Activated CD8-positive, alpha-beta T cell treated with anti-CD3 and anti-CD28 coated beads for 36 hours (primary cell): ENCODE data around the gene MDFIC2. TPM values are rescaled to one million over a fixed set of nuclear protein-coding genes. Genes with fewer than 3 reads are reported as not detected.

Source experiments
- ATAC-seq: fragments of 200-7000 bp; cut with Tn5 transposase; one replicate; pipeline ENCODE4 v1.10.0; 2021; ENCODE audit warnings: mild to moderate bottlenecking, moderate library complexity
- CTCF ChIA-PET: fragments of 350-600 bp; sonication (Branson Sonifier 250); formaldehyde crosslinking; loops from one replicate; lab custom pipeline; 2021; ENCODE audit warnings: antibody characterized with exemption; lab: Charles Lee
- POLR2A ChIA-PET: fragments of 350-600 bp; sonication (Branson Sonifier 250); formaldehyde crosslinking; loops from one replicate; lab custom pipeline; 2021; ENCODE audit warnings: antibody characterized with exemption; lab: Charles Lee
- DNase-seq: peaks from one replicate; pipeline ENCODE4 v3.0.0-alpha.2; 2020
- H3K27ac Mint-ChIP-seq: one replicate; pipeline ENCODE4 v1.8.0; 2021; ENCODE audit warnings: mild to moderate bottlenecking, mixed read lengths
- H3K27me3 Mint-ChIP-seq: one replicate; pipeline ENCODE4 v1.8.0; 2021; ENCODE audit warnings: mixed read lengths
- H3K36me3 Mint-ChIP-seq: one replicate; pipeline ENCODE4 v1.8.0; 2021; ENCODE audit warnings: low read depth, mixed read lengths
- H3K4me1 Mint-ChIP-seq: one replicate; pipeline ENCODE4 v1.8.0; 2021; ENCODE audit warnings: low read depth, mixed read lengths
- H3K4me3 Mint-ChIP-seq: one replicate; pipeline ENCODE4 v1.8.0; 2021; ENCODE audit warnings: mild to moderate bottlenecking, moderate library complexity, mixed read lengths
- H3K9me3 Mint-ChIP-seq: one replicate; pipeline ENCODE4 v1.8.0; 2021; ENCODE audit warnings: mixed read lengths
- intact Hi-C: fragments of 100-400 bp; cut with micrococcal nuclease; formaldehyde crosslinking; loops from one replicate; pipeline ENCODE4 v1.10.0; 2022
- total RNA-seq, 2 experiments: library from RNA; stranded (reverse); gene quantifications; one replicate each; pipeline ENCODE4 v1.2.3, GENCODE V29; 2021
- TF ChIP-seq, protein P1 (sequence below): fragments of 200-600 bp; IDR thresholded peaks from one replicate; pipeline ENCODE4 v1.8.0; 2022; ENCODE audit warnings: antibody characterized with exemption, mild to moderate bottlenecking

Gene MDFIC2
- total RNA-seq, 2 experiments from 2014 or later, result not detected

DNA sequence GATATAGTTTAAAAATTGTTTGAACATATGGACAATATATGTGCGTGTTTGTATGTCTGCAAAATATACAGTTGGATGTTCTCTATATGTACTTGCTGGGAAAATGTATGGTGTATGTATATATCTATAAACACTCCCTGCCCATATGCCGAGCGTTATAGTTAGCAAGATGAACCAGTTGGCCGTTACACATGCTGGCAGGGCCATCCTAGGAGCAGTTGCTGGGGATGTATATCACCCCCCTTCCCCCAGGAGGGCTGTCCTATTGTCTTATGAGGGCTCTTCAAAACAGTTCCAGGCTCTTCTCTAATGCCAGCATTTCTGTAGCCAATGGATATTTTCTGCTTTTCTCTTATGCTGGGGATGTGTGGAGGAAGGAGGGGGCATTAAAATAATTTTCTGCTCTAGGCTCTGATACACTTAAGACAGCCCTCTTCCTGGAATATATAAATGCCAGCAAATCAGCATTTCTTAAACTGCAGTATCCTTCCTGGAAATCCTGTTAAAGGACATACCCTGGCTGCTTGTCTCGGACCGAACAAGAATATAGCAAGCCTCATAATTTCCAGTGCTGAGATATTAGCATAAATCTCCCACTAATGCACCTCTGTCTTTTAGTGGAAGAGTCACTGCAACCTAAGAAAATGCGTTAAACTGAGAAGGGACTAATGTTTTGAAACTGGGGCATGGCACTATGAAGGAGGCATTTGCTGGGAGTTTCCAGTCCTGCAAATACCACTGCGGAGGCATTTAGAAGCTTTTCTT lies 134.4 kb downstream of the MDFIC2 start:
- ChIA-PET CTCF (no interaction called here), POLR2A (no interaction called here)
- Mint-ChIP-seq H3K27ac (no peak overlapping the region), H3K27me3 (peaks cover 3% of the 10 kb centered on the region), H3K36me3 (no peaks in the 10 kb centered on the region), H3K4me3 (no peak overlapping the region), H3K4me1 (no peaks in the 10 kb centered on the region), H3K9me3 (no peaks in the 10 kb centered on the region)
- intact Hi-C loops, result no loop called here
- TF ChIP-seq, protein P1, sequence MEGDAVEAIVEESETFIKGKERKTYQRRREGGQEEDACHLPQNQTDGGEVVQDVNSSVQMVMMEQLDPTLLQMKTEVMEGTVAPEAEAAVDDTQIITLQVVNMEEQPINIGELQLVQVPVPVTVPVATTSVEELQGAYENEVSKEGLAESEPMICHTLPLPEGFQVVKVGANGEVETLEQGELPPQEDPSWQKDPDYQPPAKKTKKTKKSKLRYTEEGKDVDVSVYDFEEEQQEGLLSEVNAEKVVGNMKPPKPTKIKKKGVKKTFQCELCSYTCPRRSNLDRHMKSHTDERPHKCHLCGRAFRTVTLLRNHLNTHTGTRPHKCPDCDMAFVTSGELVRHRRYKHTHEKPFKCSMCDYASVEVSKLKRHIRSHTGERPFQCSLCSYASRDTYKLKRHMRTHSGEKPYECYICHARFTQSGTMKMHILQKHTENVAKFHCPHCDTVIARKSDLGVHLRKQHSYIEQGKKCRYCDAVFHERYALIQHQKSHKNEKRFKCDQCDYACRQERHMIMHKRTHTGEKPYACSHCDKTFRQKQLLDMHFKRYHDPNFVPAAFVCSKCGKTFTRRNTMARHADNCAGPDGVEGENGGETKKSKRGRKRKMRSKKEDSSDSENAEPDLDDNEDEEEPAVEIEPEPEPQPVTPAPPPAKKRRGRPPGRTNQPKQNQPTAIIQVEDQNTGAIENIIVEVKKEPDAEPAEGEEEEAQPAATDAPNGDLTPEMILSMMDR, result no peak
- DNase-seq (no peak), ATAC-seq (no peak)

DNA sequence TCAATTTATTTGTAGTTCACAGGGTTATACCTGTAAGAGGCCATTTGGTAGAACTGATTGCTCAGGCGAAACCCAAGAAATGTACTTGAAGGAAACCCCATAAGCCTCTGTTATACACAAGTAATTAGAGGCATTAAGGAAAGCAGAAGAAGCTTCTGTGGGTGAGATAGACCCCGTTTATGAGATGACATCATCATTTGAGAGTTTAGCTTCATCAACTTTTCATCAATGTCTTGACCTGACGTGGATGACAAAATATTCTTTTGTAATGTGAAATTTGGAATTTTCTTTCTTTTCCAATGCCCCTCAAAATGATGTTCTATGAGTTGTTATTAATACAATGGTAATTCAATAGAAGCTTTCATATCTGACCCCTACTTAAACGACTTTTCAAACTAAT lies 136.2 kb downstream of the MDFIC2 start:
- no peak for DNase-seq
- CTCF ChIA-PET, result no interaction called here
- POLR2A ChIA-PET, result no interaction called here
- Mint-ChIP-seq H3K36me3 (no peaks in the 10 kb centered on the region), H3K9me3 (no peaks in the 10 kb centered on the region), H3K27ac (no peak overlapping the region), H3K27me3 (peaks cover 3% of the 10 kb centered on the region), H3K4me3 (no peak overlapping the region), H3K4me1 (no peaks in the 10 kb centered on the region)
- ATAC-seq, result no peak
- TF ChIP-seq, protein P1, result no peak
- intact Hi-C loops, result no loop called here

DNA sequence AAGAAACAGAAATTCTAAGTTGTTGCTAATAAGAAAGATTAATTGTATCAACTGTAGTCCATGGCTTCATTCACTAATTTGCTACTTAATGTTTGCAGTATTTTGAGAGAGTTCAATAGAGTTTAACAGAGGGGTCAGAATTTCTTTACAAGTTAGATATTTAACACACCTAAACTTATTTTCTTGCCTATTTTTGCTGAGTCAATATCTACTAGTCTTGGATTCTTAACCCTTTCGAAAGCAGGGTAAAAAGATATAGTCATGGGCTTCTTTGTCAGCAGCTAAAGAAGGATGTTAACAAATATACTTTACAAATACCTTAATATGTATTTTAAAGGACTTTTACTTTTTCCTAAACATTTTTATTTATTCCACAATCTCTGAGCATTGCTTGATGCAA lies 155.6 kb downstream of the MDFIC2 start:
- H3K4me1 Mint-ChIP-seq, result no peaks in the 10 kb centered on the region
- CTCF ChIA-PET, result interaction anchor here (1.0 kb wide), 1 partner anchor 66 kb away, joined by 5 read pairs; no protein-coding TSS in a partner anchor
- ATAC-seq (no peak), DNase-seq (no peak)
- H3K36me3 Mint-ChIP-seq, result no peaks in the 10 kb centered on the region
- TF ChIP-seq, protein P1, result no peak
- intact Hi-C loops, result no loop called here
- POLR2A ChIA-PET, result no interaction called here
- H3K4me3 Mint-ChIP-seq, result no peak overlapping the region
- peaks cover 3% of the 10 kb centered on the region for H3K27me3 Mint-ChIP-seq
- H3K9me3 Mint-ChIP-seq, result no peaks in the 10 kb centered on the region
- H3K27ac Mint-ChIP-seq, result no peak overlapping the region

DNA sequence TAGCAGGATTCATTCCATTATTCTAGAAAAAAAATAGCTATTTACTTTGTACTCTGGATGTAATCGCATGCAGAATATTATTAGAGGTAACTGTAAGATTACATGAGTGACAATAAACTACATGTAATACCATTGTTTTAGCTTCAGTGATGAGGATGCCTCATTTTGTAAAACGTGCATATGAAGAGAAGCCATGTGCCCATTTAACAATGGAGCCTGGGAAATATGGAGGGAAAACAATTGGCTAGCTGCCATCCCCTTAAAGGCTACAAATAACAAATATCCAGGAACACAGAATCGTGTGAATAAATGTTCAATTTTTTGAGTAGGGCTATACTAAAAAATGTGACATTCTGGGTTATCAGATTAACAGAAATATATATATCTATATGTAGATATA lies 161.8 kb downstream of the MDFIC2 start:
- H3K9me3 Mint-ChIP-seq, result no peaks in the 10 kb centered on the region
- H3K27ac Mint-ChIP-seq, result no peak overlapping the region
- no peak for ATAC-seq
- ChIA-PET POLR2A (no interaction called here), CTCF (interaction anchor here (2.1 kb wide), 1 partner anchor 43 kb away, joined by 9 read pairs; no protein-coding TSS in a partner anchor)
- TF ChIP-seq, protein P1, result no peak
- H3K4me1 Mint-ChIP-seq, result no peaks in the 10 kb centered on the region
- H3K4me3 Mint-ChIP-seq, result no peak overlapping the region
- H3K27me3 Mint-ChIP-seq, result no peaks in the 10 kb centered on the region
- no peaks in the 10 kb centered on the region for H3K36me3 Mint-ChIP-seq
- DNase-seq, result no peak
- intact Hi-C loops, result no loop called here

DNA sequence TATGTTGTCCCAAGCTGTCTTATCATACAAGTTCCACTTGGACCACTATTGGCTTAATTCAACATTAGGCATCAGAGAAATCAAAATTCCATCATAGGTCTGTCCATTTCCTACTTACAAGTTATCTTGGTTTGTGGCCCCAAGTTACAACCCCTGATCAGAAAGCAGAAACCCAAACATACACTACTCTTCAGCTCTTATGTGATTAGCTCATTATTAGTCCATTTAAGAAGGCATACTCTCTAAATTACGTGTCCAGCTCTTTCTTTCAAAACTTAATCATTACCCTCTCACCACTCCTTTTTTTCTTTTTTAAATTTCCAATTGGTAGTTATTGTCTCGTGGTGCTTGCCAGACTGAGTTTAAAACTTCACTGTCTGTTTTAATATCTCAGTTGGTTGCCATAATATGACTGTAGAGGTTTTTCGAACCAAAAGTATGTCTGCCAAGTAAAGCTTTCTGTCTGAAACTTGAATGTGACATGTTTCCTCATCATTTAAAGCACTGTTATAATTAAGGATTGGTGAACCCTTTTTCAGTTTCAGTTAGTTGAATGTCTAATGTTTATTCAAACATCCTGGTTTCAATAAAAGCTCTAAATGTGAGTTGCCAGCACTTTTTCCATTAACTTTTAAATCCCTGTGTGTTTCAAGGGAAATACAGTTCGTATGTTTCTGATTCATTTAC lies 162.6 kb downstream of the MDFIC2 start:
- Mint-ChIP-seq H3K4me3 (no peak overlapping the region), H3K27ac (no peak overlapping the region), H3K9me3 (no peaks in the 10 kb centered on the region), H3K4me1 (no peaks in the 10 kb centered on the region), H3K36me3 (no peaks in the 10 kb centered on the region), H3K27me3 (no peaks in the 10 kb centered on the region)
- no peak for ATAC-seq
- no peak for DNase-seq
- TF ChIP-seq, protein P1, result no peak
- ChIA-PET POLR2A (no interaction called here), CTCF (interaction anchor here (2.1 kb wide), 1 partner anchor 42 kb away, joined by 9 read pairs; no protein-coding TSS in a partner anchor)
- intact Hi-C loops, result no loop called here
